ENCODE measurements around the gene OR10A3. TPM values are rescaled to one million over a fixed set of nuclear protein-coding genes. Genes with fewer than 3 reads are reported as not detected.

Gene OR10A3
- total RNA-seq, 1 donor from 2014 or later: not detected

DNA sequence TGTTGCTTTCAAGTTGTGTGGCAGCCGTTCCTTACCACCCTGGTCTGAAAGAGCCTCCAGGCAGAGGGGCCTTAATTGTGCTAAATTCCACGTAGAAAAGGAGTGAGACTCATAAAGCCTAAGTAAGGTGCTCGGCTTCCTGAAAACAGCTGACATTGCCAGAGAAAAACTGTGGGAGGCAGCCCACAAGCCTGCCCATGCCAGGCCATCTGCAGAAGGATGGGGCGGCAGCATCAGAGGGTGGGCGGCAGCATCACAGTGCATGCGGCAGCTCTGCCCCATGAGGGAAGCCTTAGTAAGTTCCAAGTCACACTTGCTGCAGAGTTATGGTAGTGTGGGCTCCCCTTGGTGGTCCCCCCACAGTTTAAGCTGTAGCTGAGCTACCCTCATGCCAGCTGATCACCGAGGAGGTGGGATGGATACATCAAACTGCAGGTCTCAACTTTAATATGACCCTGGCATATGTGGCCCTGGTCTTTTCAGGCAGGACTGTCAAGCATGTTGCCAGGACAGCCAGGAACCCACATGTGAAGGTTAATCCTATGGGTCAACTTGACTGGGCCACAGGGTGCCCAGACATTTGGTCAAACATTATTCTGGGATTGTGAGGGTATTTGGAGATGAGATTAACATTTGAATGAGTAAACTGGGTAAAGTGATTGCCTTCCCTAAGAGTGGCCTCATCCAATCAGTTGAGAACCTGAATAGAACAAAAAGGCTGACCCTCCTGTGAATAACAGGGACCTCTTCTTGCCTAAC is 42.5 kb upstream of the OR10A3 start:
- Histone ChIP-seq H2AFZ (ENCODE audit: low read depth, low read length) (no peak overlapping the region), H3K36me3 (ENCODE audit: insufficient read depth, low read length) (peaks cover 7% of the 10 kb centered on the region), H4K20me1 (ENCODE audit: insufficient read depth, low read length) (peaks cover 15% of the 10 kb centered on the region), H3K4me1 (ENCODE audit: insufficient read depth, low read length) (peaks cover 13% of the 10 kb centered on the region), H3K27me3 (ENCODE audit: insufficient read depth, low read length) (no peaks in the 10 kb centered on the region), H3K9ac (ENCODE audit: low read length) (no peak overlapping the region), H3K4me2 (ENCODE audit: low read length) (no peak overlapping the region), H3K27ac (ENCODE audit: low read depth, low read length) (no peak overlapping the region), H3K9me3 (ENCODE audit: insufficient read depth, low read depth, low read length) (no peaks in the 10 kb centered on the region), H3K4me3 (ENCODE audit: insufficient read depth, low read depth, low read length) (no peak overlapping the region), H3K79me2 (ENCODE audit: insufficient read depth, low read length) (peaks cover 19% of the 10 kb centered on the region)
- FAIRE-seq (no peak), DNase-seq (ENCODE audit: low read depth) (no peak)
- no peak overlapping the region for H3K27ac Mint-ChIP-seq (ENCODE audit: unreplicated experiment)
- TF ChIP-seq EZH2 (IDR thresholded peaks at IDR 0.05; ENCODE audit: insufficient read depth, low read length): no peak
- TF ChIP-seq, protein P1, sequence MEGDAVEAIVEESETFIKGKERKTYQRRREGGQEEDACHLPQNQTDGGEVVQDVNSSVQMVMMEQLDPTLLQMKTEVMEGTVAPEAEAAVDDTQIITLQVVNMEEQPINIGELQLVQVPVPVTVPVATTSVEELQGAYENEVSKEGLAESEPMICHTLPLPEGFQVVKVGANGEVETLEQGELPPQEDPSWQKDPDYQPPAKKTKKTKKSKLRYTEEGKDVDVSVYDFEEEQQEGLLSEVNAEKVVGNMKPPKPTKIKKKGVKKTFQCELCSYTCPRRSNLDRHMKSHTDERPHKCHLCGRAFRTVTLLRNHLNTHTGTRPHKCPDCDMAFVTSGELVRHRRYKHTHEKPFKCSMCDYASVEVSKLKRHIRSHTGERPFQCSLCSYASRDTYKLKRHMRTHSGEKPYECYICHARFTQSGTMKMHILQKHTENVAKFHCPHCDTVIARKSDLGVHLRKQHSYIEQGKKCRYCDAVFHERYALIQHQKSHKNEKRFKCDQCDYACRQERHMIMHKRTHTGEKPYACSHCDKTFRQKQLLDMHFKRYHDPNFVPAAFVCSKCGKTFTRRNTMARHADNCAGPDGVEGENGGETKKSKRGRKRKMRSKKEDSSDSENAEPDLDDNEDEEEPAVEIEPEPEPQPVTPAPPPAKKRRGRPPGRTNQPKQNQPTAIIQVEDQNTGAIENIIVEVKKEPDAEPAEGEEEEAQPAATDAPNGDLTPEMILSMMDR (IDR thresholded peaks at IDR 0.05; ENCODE audit: insufficient read depth, low read depth, low read length): no peak
- peaks cover 10% of the 10 kb centered on the region for H3K4me1 Mint-ChIP-seq (ENCODE audit: low read depth, unreplicated experiment)
- no peaks in the 10 kb centered on the region for H3K27me3 Mint-ChIP-seq (ENCODE audit: low read depth, unreplicated experiment)
- peaks cover 2% of the 10 kb centered on the region for H3K9me3 Mint-ChIP-seq (ENCODE audit: unreplicated experiment)
- no peak overlapping the region for H3K4me3 Mint-ChIP-seq (ENCODE audit: unreplicated experiment)
- H3K36me3 Mint-ChIP-seq (ENCODE audit: low read depth, unreplicated experiment): peaks cover 2% of the 10 kb centered on the region

DNA sequence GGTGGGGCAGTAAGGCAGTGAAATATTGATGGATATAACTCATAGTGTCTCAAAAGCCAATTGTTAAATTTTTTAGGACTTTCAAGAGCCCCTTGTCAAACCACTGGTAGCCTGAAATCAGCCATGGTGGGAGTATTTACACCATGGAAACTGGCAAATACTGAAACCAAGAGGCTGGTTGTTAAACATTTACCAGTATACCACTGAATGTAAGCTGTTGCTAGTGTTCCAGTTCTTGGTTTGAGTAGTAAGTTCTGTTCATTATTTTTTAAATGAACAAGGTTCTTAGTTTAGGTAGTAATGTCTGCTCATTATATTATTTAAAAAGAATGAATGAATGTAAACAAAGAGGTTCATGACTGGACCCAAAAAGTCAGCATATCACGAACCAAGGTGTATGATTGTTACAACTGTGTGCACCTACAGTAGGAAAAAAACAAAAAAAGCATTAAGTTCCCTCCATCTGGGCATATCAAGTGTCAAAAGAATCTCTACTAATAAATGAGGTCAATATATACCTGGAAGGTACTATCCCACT is 41.1 kb upstream of the OR10A3 start:
- Histone ChIP-seq H2AFZ (ENCODE audit: low read depth, low read length) (no peak overlapping the region), H3K4me3 (ENCODE audit: insufficient read depth, low read depth, low read length) (no peak overlapping the region), H3K36me3 (ENCODE audit: insufficient read depth, low read length) (no peaks in the 10 kb centered on the region), H3K9ac (ENCODE audit: low read length) (no peak overlapping the region), H3K9me3 (ENCODE audit: insufficient read depth, low read depth, low read length) (no peaks in the 10 kb centered on the region), H3K4me1 (ENCODE audit: insufficient read depth, low read length) (peaks cover 7% of the 10 kb centered on the region), H3K27me3 (ENCODE audit: insufficient read depth, low read length) (no peaks in the 10 kb centered on the region), H3K79me2 (ENCODE audit: insufficient read depth, low read length) (peaks cover 6% of the 10 kb centered on the region), H3K27ac (ENCODE audit: low read depth, low read length) (no peak overlapping the region), H3K4me2 (ENCODE audit: low read length) (no peak overlapping the region), H4K20me1 (ENCODE audit: insufficient read depth, low read length) (peaks cover 1% of the 10 kb centered on the region)
- H3K9me3 Mint-ChIP-seq (ENCODE audit: unreplicated experiment): peaks cover 2% of the 10 kb centered on the region
- FAIRE-seq: no peak
- H3K27ac Mint-ChIP-seq (ENCODE audit: unreplicated experiment): no peak overlapping the region
- DNase-seq (ENCODE audit: low read depth): no peak
- peaks cover 8% of the 10 kb centered on the region for H3K4me1 Mint-ChIP-seq (ENCODE audit: low read depth, unreplicated experiment)
- H3K4me3 Mint-ChIP-seq (ENCODE audit: unreplicated experiment): no peak overlapping the region
- TF ChIP-seq, protein P1 (IDR thresholded peaks at IDR 0.05; ENCODE audit: insufficient read depth, low read depth, low read length): no peak
- no peak for TF ChIP-seq EZH2 (IDR thresholded peaks at IDR 0.05; ENCODE audit: insufficient read depth, low read length)
- H3K36me3 Mint-ChIP-seq (ENCODE audit: low read depth, unreplicated experiment): no peaks in the 10 kb centered on the region
- H3K27me3 Mint-ChIP-seq (ENCODE audit: low read depth, unreplicated experiment): no peaks in the 10 kb centered on the region

DNA sequence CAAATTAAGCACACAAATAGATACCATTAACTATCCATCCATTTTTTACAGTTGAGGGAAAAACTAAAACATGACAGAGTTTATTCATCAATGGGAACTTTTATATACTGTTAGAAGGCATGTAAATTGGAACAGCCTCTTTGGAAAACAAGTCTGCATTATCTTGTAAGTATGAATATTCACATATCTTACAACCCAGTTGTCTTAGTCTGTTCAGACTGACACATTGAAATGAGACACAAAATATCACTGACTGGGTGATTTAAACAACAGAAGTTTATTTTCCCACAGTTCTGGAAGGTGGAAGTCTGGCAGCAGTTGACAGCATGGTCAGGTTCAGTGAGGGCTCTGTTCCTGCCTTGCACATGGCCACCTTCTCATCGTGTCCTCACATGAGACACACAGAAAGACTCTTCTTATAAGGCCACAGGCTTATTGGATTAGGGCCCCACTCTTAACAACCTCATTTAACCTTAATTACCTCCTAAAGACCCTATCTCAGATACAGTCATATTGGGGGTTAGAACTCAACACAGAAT is 40.2 kb upstream of the OR10A3 start:
- Histone ChIP-seq H3K4me2 (ENCODE audit: low read length) (no peak overlapping the region), H3K36me3 (ENCODE audit: insufficient read depth, low read length) (no peaks in the 10 kb centered on the region), H3K27me3 (ENCODE audit: insufficient read depth, low read length) (no peaks in the 10 kb centered on the region), H3K9me3 (ENCODE audit: insufficient read depth, low read depth, low read length) (no peaks in the 10 kb centered on the region), H3K4me3 (ENCODE audit: insufficient read depth, low read depth, low read length) (no peak overlapping the region), H3K79me2 (ENCODE audit: insufficient read depth, low read length) (no peaks in the 10 kb centered on the region), H4K20me1 (ENCODE audit: insufficient read depth, low read length) (no peaks in the 10 kb centered on the region), H2AFZ (ENCODE audit: low read depth, low read length) (no peak overlapping the region), H3K4me1 (ENCODE audit: insufficient read depth, low read length) (peaks cover 13% of the 10 kb centered on the region), H3K27ac (ENCODE audit: low read depth, low read length) (no peak overlapping the region), H3K9ac (ENCODE audit: low read length) (no peak overlapping the region)
- Mint-ChIP-seq H3K27ac (ENCODE audit: unreplicated experiment) (no peak overlapping the region), H3K27me3 (ENCODE audit: low read depth, unreplicated experiment) (no peaks in the 10 kb centered on the region), H3K9me3 (ENCODE audit: unreplicated experiment) (peaks cover 2% of the 10 kb centered on the region), H3K36me3 (ENCODE audit: low read depth, unreplicated experiment) (no peaks in the 10 kb centered on the region), H3K4me1 (ENCODE audit: low read depth, unreplicated experiment) (peaks cover 8% of the 10 kb centered on the region), H3K4me3 (ENCODE audit: unreplicated experiment) (no peak overlapping the region)
- TF ChIP-seq, protein P1 (IDR thresholded peaks at IDR 0.05; ENCODE audit: insufficient read depth, low read depth, low read length): no peak
- TF ChIP-seq EZH2 (IDR thresholded peaks at IDR 0.05; ENCODE audit: insufficient read depth, low read length): no peak
- DNase-seq (ENCODE audit: low read depth) (no peak), FAIRE-seq (no peak)

Data from astrocyte (in vitro differentiated cells and primary cell).